Measurements from ENCODE around the gene NPAS1. TPM values are rescaled to one million over a fixed set of nuclear protein-coding genes. Genes with fewer than 3 reads are reported as not detected.
A peak's percentile ranks its signal among the peaks of the same experiment; 100 is the strongest.

Gene NPAS1
- total and polyA plus RNA-seq, 2 of the 8 experiments (the other 6 are each of a cell fraction or from before 2014, with no cell fraction given) = 9.9 to 13.9 TPM

DNA sequence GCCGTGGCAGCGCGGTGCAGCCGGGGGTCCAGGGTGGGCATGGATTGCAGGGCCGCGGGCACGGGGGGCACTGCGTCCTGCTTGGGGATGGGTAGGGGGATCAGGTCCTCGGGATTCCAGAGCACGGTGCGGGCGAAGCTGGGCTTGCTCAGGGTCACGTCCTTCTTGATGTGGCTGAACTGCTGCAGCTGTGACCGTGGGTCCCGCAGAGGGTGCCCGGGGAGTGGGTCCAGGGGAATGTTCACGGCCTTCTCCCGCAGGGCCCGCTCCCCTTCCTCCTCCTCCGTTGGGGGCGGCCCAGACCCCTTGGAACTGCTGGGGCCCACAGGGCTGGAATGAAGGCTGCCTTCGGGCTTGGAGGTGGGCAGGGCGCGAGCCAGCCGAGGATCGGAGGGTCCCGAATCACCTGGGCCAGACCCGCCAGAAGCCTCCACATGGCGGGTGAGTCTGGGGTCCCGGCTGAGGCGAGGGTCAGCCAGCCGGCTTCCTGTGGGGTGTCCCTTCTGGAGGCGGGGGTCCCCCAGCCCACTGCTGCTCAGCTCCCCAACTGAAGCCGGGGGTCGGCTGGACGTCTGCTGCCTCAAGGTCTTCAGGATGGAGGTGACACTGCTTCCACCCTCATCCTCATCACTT is 47.7 kb downstream of the NPAS1 start:
- CTCF ChIA-PET (ENCODE audit: partially characterized antibody) = interaction anchor here (0.7 to 1.8 kb wide), 8 partner anchors 8 to 177 kb away, joined by 3 to 6 read pairs (median 4); no protein-coding TSS in a partner anchor

More for the DNA sequence above, 47.7 kb downstream of the NPAS1 start:
- no peaks in the 10 kb centered on the region for H3K27me3 ChIP-seq (replicated peaks in 1 of 4; ENCODE audit: control insufficient read depth in 3 of 4, extremely low read depth in 1 of 4, insufficient read depth in 3 of 4, low read length in 3 of 4)
- TF ChIP-seq BRCA1 (IDR thresholded peaks at IDR 0.05; ENCODE audit: low read depth, low read length) (no peak), BCL11A (IDR thresholded peaks at IDR 0.05; ENCODE audit: low read depth in 2 of 2, low read length in 2 of 2) (no peak), CREB1 (IDR thresholded peaks at IDR 0.05) (no peak), SP4 (IDR thresholded peaks at IDR 0.05; ENCODE audit: low read length) (no peak), RXRA (IDR thresholded peaks at IDR 0.05; ENCODE audit: insufficient read depth, low read depth, low read length) (no peak), RBBP5 (IDR thresholded peaks at IDR 0.05; ENCODE audit: borderline replicate concordance, low read depth, low read length) (no peak), YY1 (IDR thresholded peaks at IDR 0.05; ENCODE audit: low read depth, low read length) (no peak), TEAD4 (IDR thresholded peaks at IDR 0.05; ENCODE audit: low read depth, low read length) (no peak), SIN3A (conservative IDR thresholded peaks at IDR 0.05 in 1 of 2, IDR thresholded peaks at IDR 0.05 in 1 of 2; ENCODE audit: low read depth in 1 of 2, low read length in 2 of 2) (no peak)
- TF ChIP-seq, protein P1, sequence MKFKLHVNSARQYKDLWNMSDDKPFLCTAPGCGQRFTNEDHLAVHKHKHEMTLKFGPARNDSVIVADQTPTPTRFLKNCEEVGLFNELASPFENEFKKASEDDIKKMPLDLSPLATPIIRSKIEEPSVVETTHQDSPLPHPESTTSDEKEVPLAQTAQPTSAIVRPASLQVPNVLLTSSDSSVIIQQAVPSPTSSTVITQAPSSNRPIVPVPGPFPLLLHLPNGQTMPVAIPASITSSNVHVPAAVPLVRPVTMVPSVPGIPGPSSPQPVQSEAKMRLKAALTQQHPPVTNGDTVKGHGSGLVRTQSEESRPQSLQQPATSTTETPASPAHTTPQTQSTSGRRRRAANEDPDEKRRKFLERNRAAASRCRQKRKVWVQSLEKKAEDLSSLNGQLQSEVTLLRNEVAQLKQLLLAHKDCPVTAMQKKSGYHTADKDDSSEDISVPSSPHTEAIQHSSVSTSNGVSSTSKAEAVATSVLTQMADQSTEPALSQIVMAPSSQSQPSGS (IDR thresholded peaks at IDR 0.05; ENCODE audit: low read length) = no peak
- H3K56ac ChIP-seq (replicated peaks; ENCODE audit: insufficient read length, low read depth, low read length) = no peak overlapping the region
- WGBS, 2 experiments (ENCODE audit: extremely low coverage in 1 of 2, insufficient coverage in 1 of 2, insufficient read length in 1 of 2, insufficient replicate concordance in 2 of 2, low coverage in 1 of 2, low lambda C conversion rate in 2 of 2, missing lambda C conversion rate in 1 of 2) = 96% methylated on average over 22 of the region's 36 CpGs; no CpG with 5 or more reads in 1 of the 2 experiments
- no peak overlapping the region for H2BK12ac ChIP-seq (ENCODE audit: low read depth, low read length)
- no peak overlapping the region for H2BK5ac ChIP-seq (ENCODE audit: low read depth, low read length)
- H4K20me1 ChIP-seq (replicated peaks in 1 of 2; ENCODE audit: control insufficient read depth in 1 of 2, insufficient read depth in 2 of 2, low read length in 2 of 2) = peaks cover 5 to 14% of the 10 kb centered on the region in 2 experiments
- no peak overlapping the region for H3K18ac ChIP-seq (ENCODE audit: extremely low read depth, low read length)
- no peak overlapping the region for H3K23ac ChIP-seq (ENCODE audit: insufficient read length)
- H3K4me2 ChIP-seq (ENCODE audit: insufficient read depth in 1 of 2, low read depth in 2 of 2, low read length in 2 of 2) = no peak overlapping the region
- no peak overlapping the region for H3K4me3 ChIP-seq (ENCODE audit: extremely low read depth in 1 of 4, insufficient read depth in 2 of 4, low read depth in 3 of 4, low read length in 4 of 4)
- no peak overlapping the region for H4K5ac ChIP-seq (ENCODE audit: insufficient read length, low read depth, low read length)
- H4K8ac ChIP-seq (ENCODE audit: extremely low read depth, insufficient read depth, low read length) = no peak overlapping the region
- no peak overlapping the region for H2BK15ac ChIP-seq (ENCODE audit: low read length)
- no peak overlapping the region for H2AFZ ChIP-seq (ENCODE audit: low read length)
- DNase-seq (ENCODE audit: low read depth in 1 of 2, low spot score in 2 of 2) = no peak
- no peak overlapping the region for H2BK120ac ChIP-seq (replicated peaks; ENCODE audit: low read depth, low read length)
- no peak overlapping the region for H4K91ac ChIP-seq (replicated peaks; ENCODE audit: insufficient read length, low read length)
- no peak overlapping the region for H3K4ac ChIP-seq (replicated peaks; ENCODE audit: insufficient read length, low read depth, low read length)
- peaks cover 0 to 2% of the 10 kb centered on the region in 2 experiments; a peak in 1 of 4 replicates for H3K79me2 ChIP-seq (ENCODE audit: control insufficient read depth in 1 of 2, insufficient read depth in 2 of 2, low read length in 2 of 2)
- no peaks in the 10 kb centered on the region; a peak in 1 of 7 replicates for H3K4me1 ChIP-seq (replicated peaks in 1 of 4; ENCODE audit: control insufficient read depth in 3 of 4, insufficient read depth in 4 of 4, low read length in 3 of 4)
- H3K9me3 ChIP-seq (ENCODE audit: insufficient read depth in 2 of 2, low read depth in 1 of 2, low read length in 1 of 2) = no peaks in the 10 kb centered on the region
- H2AK5ac ChIP-seq (ENCODE audit: low read depth, low read length) = no peak overlapping the region
- no peaks in the 10 kb centered on the region for H3K23me2 ChIP-seq (ENCODE audit: low read depth, low read length)
- no peak overlapping the region for H3K9ac ChIP-seq (replicated peaks in 1 of 4; ENCODE audit: extremely low read depth in 1 of 4, low read depth in 3 of 4, low read length in 3 of 4)
- POLR2A ChIA-PET (ENCODE audit: partially characterized antibody) = interaction anchor here (1.4 to 1.7 kb wide), 2 partner anchors 17 to 18 kb away, joined by 3 to 4 read pairs; no protein-coding TSS in a partner anchor
- 0 out of 2 replicates have a peak overlapping the region, but pooled peaks have one; percentile 15 for H3K27ac ChIP-seq (ENCODE audit: low read depth, low read length)
- H2BK20ac ChIP-seq (ENCODE audit: low read length) = no peak overlapping the region
- FAIRE-seq = no peak
- no peak overlapping the region for H3K14ac ChIP-seq (ENCODE audit: insufficient read length)
- H3K79me1 ChIP-seq (ENCODE audit: low read depth, low read length) = peaks cover 6% of the 10 kb centered on the region
- H3K36me3 ChIP-seq (ENCODE audit: control insufficient read depth in 2 of 4, insufficient read depth in 4 of 4, low read length in 3 of 4) = peaks cover 19 to 62% (median 41%) of the 10 kb centered on the region in 4 experiments
